ENCODE results near the gene MBD6.

DNA sequence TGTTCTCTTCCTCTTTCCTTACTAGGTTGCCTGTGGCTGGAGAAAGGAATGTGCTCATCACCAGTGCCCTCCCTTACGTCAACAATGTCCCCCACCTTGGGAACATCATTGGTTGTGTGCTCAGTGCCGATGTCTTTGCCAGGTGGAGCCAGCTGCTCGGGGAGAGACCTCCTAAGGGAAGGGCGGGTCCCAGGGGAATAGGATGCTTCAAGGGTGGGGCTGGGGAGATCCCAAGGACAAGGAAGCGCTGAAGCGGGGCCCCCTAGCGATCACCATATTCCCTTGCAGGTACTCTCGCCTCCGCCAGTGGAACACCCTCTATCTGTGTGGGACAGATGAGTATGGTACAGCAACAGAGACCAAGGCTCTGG, 24.5 kb upstream of the MBD6 start:
- TF ChIP-seq CTCF (IDR thresholded peaks at IDR 0.05) = no peak
- no peak for TF ChIP-seq POLR2A (IDR thresholded peaks at IDR 0.05)
- TF ChIP-seq POLR2AphosphoS5 (IDR thresholded peaks at IDR 0.05) = no peak
